CD14-positive monocyte (primary cell): ENCODE measurements around the gene ZNF684. TPM values are rescaled to one million over a fixed set of nuclear protein-coding genes. Genes with fewer than 3 reads are reported as not detected.
"Not testable (repeated sequence)": the region's sequence is repeated elsewhere in the genome, so short reads cannot be mapped to it uniquely, and the experiment has no call there.

ENCODE experiments used
- DNase-seq, 3 donors: peaks; one replicate each; pipeline ENCODE4 v3.0.0-alpha.2; 2011 to 2022
- H2AFZ ChIP-seq: 2 replicates; pipeline ENCODE4 v1.6.0; 2012; ENCODE audit warnings: mild to moderate bottlenecking, low read depth, low read length, inconsistent platforms; ENCODE audit not compliant: insufficient read depth, poor library complexity, severe bottlenecking
- H3K27ac ChIP-seq, 2 donors: 1 replicate in 1 of 2; 2 replicates in 1 of 2; pipeline ENCODE4 v1.5.1; 2012 to 2013; ENCODE audit warnings: low read length in 2 of 2, control low read depth in 1 of 2, inconsistent platforms in 1 of 2, low read depth in 1 of 2, mild to moderate bottlenecking in 1 of 2
- H3K27me3 ChIP-seq, 2 donors: one replicate each; pipeline versions ENCODE4 v1.6.0 to v1.6.1; 2011 to 2013; ENCODE audit warnings: low read length in 2 of 2; ENCODE audit not compliant: control insufficient read depth in 2 of 2, insufficient read depth in 2 of 2
- H3K36me3 ChIP-seq, 2 donors: replicated peaks in 1 of 2; 1 replicate in 1 of 2; 2 replicates in 1 of 2; pipeline versions ENCODE4 v1.5.1 to v1.6.1; 2012 to 2013; ENCODE audit warnings: low read length in 2 of 2, control low read depth in 1 of 2, inconsistent platforms in 1 of 2, mild to moderate bottlenecking in 1 of 2; ENCODE audit not compliant: insufficient read depth in 2 of 2, control insufficient read depth in 1 of 2
- H3K4me1 ChIP-seq, 2 donors: 1 replicate in 1 of 2; 2 replicates in 1 of 2; pipeline versions ENCODE4 v1.5.1 to v1.6.1; 2012 to 2013; ENCODE audit warnings: low read length in 2 of 2, control low read depth in 1 of 2, inconsistent platforms in 1 of 2, mild to moderate bottlenecking in 1 of 2, moderate library complexity in 1 of 2; ENCODE audit not compliant: insufficient read depth in 2 of 2, control insufficient read depth in 1 of 2
- H3K4me2 ChIP-seq: replicated peaks from 2 replicates; pipeline ENCODE3; 2012; ENCODE audit warnings: low read length, moderate library complexity, mild to moderate bottlenecking; ENCODE audit not compliant: poor library complexity, severe bottlenecking; ENCODE audit errors: extremely low read depth
- H3K4me3 ChIP-seq, 3 experiments: fragments of 200-600 bp in 1 of 3; sonication (generic) in 1 of 3; replicated peaks in 1 of 3; 1 replicate in 2 of 3; 2 replicates in 1 of 3; pipeline ENCODE4 v1.5.1; 2011 to 2013; ENCODE audit warnings: low read length in 3 of 3, mild to moderate bottlenecking in 3 of 3, control low read depth in 2 of 3, low read depth in 2 of 3, inconsistent platforms in 1 of 3, moderate library complexity in 1 of 3
- H3K79me2 ChIP-seq: 2 replicates; pipeline ENCODE4 v1.6.0; 2012; ENCODE audit warnings: mild to moderate bottlenecking, control low read depth, inconsistent platforms, low read length, moderate library complexity; ENCODE audit not compliant: insufficient read depth
- H3K9ac ChIP-seq: 2 replicates; pipeline ENCODE4 v1.6.0; 2017; ENCODE audit warnings: low read length, mild to moderate bottlenecking; ENCODE audit not compliant: insufficient read depth, poor library complexity, severe bottlenecking
- H3K9me3 ChIP-seq, 2 donors: replicated peaks in 1 of 2; 1 replicate in 1 of 2; 2 replicates in 1 of 2; pipeline versions ENCODE4 v1.5.1 to v1.6.1; 2012 to 2013; ENCODE audit warnings: low read length in 2 of 2, control low read depth in 1 of 2; ENCODE audit not compliant: control insufficient read depth in 1 of 2, insufficient read depth in 1 of 2
- H4K20me1 ChIP-seq: 2 replicates; pipeline ENCODE4 v1.6.0; 2012; ENCODE audit warnings: mild to moderate bottlenecking, low read length, control low read depth, moderate library complexity; ENCODE audit not compliant: insufficient read depth
- H3K27ac Mint-ChIP-seq, 7 donors: one replicate each; pipeline ENCODE4 v1.8.0; 2020; ENCODE audit warnings: mild to moderate bottlenecking in 7 of 7, mixed read lengths in 7 of 7, moderate library complexity in 6 of 7, inconsistent platforms in 2 of 7
- H3K27me3 Mint-ChIP-seq, 3 donors: one replicate each; pipeline ENCODE4 v1.8.0; 2021 to 2022; ENCODE audit warnings: low read depth in 3 of 3, mild to moderate bottlenecking in 3 of 3, mixed read lengths in 3 of 3, moderate library complexity in 3 of 3, inconsistent platforms in 1 of 3
- H3K36me3 Mint-ChIP-seq, 2 donors: one replicate each; pipeline ENCODE4 v1.8.0; 2020; ENCODE audit warnings: mixed read lengths in 2 of 2, inconsistent platforms in 1 of 2, mild to moderate bottlenecking in 1 of 2
- H3K4me1 Mint-ChIP-seq: one replicate; pipeline ENCODE4 v1.8.0; 2020; ENCODE audit warnings: mild to moderate bottlenecking, mixed read lengths
- H3K4me3 Mint-ChIP-seq, 2 donors: one replicate each; pipeline ENCODE4 v1.8.0; 2020; ENCODE audit warnings: mild to moderate bottlenecking in 2 of 2, mixed read lengths in 2 of 2, moderate library complexity in 1 of 2
- H3K9me3 Mint-ChIP-seq, 7 donors: one replicate each; pipeline ENCODE4 v1.8.0; 2020 to 2022; ENCODE audit warnings: mixed read lengths in 7 of 7, mild to moderate bottlenecking in 6 of 7, moderate library complexity in 6 of 7, inconsistent platforms in 2 of 7
- WGBS: methylation state at CpG from one replicate; pipeline ENCODE4 v1.1.5; 2013; ENCODE audit warnings: missing lambda C conversion rate; ENCODE audit not compliant: insufficient coverage; 5-methylcytosine and 5-hydroxymethylcytosine counted together
- intact Hi-C, 2 donors: fragments of 100-400 bp; cut with micrococcal nuclease; formaldehyde crosslinking; loops; one replicate each; pipeline versions ENCODE4 v1.15.0 to v1.15.1; 2023
- polyA plus RNA-seq, 3 donors: library from polyadenylated mRNA; depleted of rRNA in 1 of 3; unstranded in 2 of 3; stranded (reverse) in 1 of 3; fragments of 300-500 nt in 2 of 3; fragments of >200 nt in 1 of 3; fragmentation: Illumina TruSeq in 2 of 3; gene quantifications; 1 replicate in 2 of 3; 2 replicates in 1 of 3; pipeline ENCODE4 v1.2.3, GENCODE V29; 2012 to 2021
- TF ChIP-seq, protein P1 (sequence below): fragments of 200-600 bp; IDR thresholded peaks from one replicate; pipeline ENCODE4 v1.8.0; 2022; ENCODE audit warnings: antibody characterized with exemption, mild to moderate bottlenecking

Gene ZNF684
- polyA plus RNA-seq, 3 donors = 2.3 to 3.5 (median 2.7) TPM

DNA sequence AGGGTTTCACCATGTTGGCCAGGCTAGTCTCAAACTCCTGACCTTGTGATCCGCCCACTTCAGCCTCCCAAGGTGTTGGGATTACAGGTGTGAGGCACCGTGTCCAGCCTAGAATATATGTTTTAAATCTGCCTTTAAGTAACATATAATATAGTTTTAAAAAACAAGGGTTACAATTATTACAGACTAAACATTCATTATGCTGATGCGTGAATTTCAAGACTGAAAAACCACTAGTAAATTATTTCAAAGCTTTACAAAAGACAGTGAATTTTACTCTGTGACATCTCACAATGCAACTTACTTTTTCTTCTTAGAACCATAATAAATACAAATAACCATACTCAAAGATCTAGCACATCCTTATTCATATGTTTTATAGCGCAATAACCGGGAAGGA is 24.7 kb downstream of the ZNF684 start:
- TF ChIP-seq, protein P1, sequence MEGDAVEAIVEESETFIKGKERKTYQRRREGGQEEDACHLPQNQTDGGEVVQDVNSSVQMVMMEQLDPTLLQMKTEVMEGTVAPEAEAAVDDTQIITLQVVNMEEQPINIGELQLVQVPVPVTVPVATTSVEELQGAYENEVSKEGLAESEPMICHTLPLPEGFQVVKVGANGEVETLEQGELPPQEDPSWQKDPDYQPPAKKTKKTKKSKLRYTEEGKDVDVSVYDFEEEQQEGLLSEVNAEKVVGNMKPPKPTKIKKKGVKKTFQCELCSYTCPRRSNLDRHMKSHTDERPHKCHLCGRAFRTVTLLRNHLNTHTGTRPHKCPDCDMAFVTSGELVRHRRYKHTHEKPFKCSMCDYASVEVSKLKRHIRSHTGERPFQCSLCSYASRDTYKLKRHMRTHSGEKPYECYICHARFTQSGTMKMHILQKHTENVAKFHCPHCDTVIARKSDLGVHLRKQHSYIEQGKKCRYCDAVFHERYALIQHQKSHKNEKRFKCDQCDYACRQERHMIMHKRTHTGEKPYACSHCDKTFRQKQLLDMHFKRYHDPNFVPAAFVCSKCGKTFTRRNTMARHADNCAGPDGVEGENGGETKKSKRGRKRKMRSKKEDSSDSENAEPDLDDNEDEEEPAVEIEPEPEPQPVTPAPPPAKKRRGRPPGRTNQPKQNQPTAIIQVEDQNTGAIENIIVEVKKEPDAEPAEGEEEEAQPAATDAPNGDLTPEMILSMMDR = no peak
- H3K9me3 Mint-ChIP-seq = peaks cover 2 to 22% (median 10%) of the 10 kb centered on the region in 7 donors
- no peaks in the 10 kb centered on the region for H3K36me3 Mint-ChIP-seq
- Histone ChIP-seq H3K27me3 (no peaks in the 10 kb centered on the region), H3K36me3 (no peaks in the 10 kb centered on the region), H3K27ac (no peak overlapping the region), H2AFZ (no peak overlapping the region), H3K79me2 (no peaks in the 10 kb centered on the region), H3K9me3 (peaks cover 9 to 11% of the 10 kb centered on the region in 2 donors), H4K20me1 (no peaks in the 10 kb centered on the region), H3K9ac (no peak overlapping the region), H3K4me1 (no peaks in the 10 kb centered on the region), H3K4me2 (no peak overlapping the region), H3K4me3 (no peak overlapping the region)
- intact Hi-C loops = no loop called here
- no peak overlapping the region for H3K4me3 Mint-ChIP-seq
- H3K27me3 Mint-ChIP-seq = peaks cover 0 to 5% (median 0%) of the 10 kb centered on the region in 3 donors
- no peaks in the 10 kb centered on the region for H3K4me1 Mint-ChIP-seq
- no CpG with 5 or more reads among the region's 5 CpGs for WGBS
- no peak overlapping the region for H3K27ac Mint-ChIP-seq
- DNase-seq = no peak

DNA sequence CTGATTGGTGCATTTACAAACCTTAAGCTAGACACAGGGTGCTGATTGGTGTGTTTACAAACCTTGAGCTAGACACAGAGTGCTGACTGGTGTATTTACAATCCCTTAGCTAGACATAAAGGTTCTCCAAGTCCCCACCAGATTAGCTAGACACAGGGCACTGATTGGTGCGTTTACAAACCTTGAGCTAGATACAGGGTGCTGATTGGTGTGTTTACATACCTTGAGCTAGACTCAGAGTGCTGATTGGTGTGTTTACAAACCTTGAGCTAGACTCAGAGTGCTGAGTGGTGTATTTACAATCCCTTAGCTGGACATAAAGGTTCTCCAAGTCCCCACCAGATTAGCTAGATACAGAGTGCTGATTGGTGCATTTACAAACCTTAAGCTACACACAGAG is 26.8 kb downstream of the ZNF684 start:
- not testable (repeated sequence) for H3K36me3 Mint-ChIP-seq
- no CpG with 5 or more reads among the region's 1 CpG for WGBS

More for the DNA sequence above, 26.8 kb downstream of the ZNF684 start:
- DNase-seq, H3K4me3 Mint-ChIP-seq, H3K4me1 ChIP-seq, H3K4me2 ChIP-seq, H3K36me3 ChIP-seq, H4K20me1 ChIP-seq, H3K27me3 ChIP-seq, H3K9ac ChIP-seq, H3K4me1 Mint-ChIP-seq, H3K27me3 Mint-ChIP-seq, H3K27ac ChIP-seq, H2AFZ ChIP-seq, H3K4me3 ChIP-seq, intact Hi-C loops, H3K79me2 ChIP-seq, H3K27ac Mint-ChIP-seq: not testable (repeated sequence)
- peaks cover 4 to 24% (median 10%) of the 10 kb centered on the region in 7 donors for H3K9me3 Mint-ChIP-seq
- H3K9me3 ChIP-seq = peaks cover 9 to 11% of the 10 kb centered on the region in 2 donors
